Measurements from ENCODE around the gene NTN5. TPM values are rescaled to one million over a fixed set of nuclear protein-coding genes. Genes with fewer than 3 reads are reported as not detected.

The NTN5 gene
- total and polyA plus RNA-seq, 9 of the 15 experiments (the other 6 are each of a cell fraction or from before 2014, with no cell fraction given): not detected

DNA sequence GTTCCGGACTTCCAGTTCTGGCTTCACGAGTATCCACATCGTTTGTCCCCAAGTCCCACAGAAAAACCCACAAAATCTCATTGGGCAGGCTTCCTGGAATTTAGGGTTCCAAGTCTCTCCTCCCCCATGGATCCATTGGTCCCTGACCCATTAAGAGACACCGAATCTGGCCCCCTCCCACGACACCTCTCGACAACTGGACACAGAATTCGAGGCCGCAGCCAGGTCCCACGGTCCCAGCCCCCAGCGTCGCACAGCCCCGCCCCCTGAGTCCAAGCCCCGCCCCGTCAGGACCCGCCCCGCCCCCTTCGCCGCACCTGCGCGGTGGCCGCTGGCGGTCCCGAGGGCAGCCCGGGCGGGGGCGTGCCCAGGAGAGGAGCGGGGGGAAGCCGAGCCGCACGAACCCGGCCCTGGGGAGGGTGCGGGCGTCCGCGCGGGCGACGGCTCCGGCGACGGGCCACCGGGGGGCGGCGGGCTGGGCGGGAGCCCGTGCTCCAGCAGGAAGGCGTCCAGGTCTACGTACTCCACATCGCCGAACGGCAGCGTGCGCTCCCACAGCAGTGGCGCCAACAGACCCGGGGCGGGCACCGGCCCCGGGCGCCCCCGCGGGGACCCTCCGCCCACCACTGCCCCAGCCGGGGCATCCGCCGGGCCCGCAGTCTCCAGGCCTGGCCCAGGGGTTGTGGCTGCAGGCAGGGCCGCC, 37.4 kb downstream of the NTN5 start (continued):
- TF ChIP-seq, protein P1, sequence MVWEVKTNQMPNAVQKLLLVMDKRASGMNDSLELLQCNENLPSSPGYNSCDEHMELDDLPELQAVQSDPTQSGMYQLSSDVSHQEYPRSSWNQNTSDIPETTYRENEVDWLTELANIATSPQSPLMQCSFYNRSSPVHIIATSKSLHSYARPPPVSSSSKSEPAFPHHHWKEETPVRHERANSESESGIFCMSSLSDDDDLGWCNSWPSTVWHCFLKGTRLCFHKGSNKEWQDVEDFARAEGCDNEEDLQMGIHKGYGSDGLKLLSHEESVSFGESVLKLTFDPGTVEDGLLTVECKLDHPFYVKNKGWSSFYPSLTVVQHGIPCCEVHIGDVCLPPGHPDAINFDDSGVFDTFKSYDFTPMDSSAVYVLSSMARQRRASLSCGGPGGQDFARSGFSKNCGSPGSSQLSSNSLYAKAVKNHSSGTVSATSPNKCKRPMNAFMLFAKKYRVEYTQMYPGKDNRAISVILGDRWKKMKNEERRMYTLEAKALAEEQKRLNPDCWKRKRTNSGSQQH (CRISPR knock-in tag; IDR thresholded peaks at IDR 0.05): no peak
- TF ChIP-seq, protein P2, sequence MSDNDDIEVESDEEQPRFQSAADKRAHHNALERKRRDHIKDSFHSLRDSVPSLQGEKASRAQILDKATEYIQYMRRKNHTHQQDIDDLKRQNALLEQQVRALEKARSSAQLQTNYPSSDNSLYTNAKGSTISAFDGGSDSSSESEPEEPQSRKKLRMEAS (CRISPR knock-in tag; IDR thresholded peaks at IDR 0.05): no peak
- TF ChIP-seq MCM2 (IDR thresholded peaks at IDR 0.05; ENCODE audit: low read depth): no peak
- TF ChIP-seq ZBED1 (IDR thresholded peaks at IDR 0.05): no peak
- TF ChIP-seq MYNN (IDR thresholded peaks at IDR 0.05): no peak
- TF ChIP-seq MYNN (CRISPR knock-in tag; IDR thresholded peaks at IDR 0.05): no peak
- TF ChIP-seq NRF1 (conservative IDR thresholded peaks at IDR 0.05 in 1 of 2, IDR thresholded peaks at IDR 0.05 in 1 of 2): peak; percentile 80 to 81
- TF ChIP-seq, protein P3, sequence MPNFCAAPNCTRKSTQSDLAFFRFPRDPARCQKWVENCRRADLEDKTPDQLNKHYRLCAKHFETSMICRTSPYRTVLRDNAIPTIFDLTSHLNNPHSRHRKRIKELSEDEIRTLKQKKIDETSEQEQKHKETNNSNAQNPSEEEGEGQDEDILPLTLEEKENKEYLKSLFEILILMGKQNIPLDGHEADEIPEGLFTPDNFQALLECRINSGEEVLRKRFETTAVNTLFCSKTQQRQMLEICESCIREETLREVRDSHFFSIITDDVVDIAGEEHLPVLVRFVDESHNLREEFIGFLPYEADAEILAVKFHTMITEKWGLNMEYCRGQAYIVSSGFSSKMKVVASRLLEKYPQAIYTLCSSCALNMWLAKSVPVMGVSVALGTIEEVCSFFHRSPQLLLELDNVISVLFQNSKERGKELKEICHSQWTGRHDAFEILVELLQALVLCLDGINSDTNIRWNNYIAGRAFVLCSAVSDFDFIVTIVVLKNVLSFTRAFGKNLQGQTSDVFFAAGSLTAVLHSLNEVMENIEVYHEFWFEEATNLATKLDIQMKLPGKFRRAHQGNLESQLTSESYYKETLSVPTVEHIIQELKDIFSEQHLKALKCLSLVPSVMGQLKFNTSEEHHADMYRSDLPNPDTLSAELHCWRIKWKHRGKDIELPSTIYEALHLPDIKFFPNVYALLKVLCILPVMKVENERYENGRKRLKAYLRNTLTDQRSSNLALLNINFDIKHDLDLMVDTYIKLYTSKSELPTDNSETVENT (CRISPR knock-in tag; IDR thresholded peaks at IDR 0.05): no peak
- peak in 1 of 2 experiments; percentile 42; a peak in 1 of 4 replicates for TF ChIP-seq ZNF639 (CRISPR knock-in tag; conservative IDR thresholded peaks at IDR 0.05 in 1 of 2, IDR thresholded peaks at IDR 0.05 in 1 of 2)
- TF ChIP-seq CTCF (IDR thresholded peaks at IDR 0.05 in 2 of 3, conservative IDR thresholded peaks at IDR 0.05 in 1 of 3; ENCODE audit: insufficient read depth in 2 of 3, low read depth in 1 of 3, low read length in 3 of 3): 0 out of 6 replicates have a peak, but pooled peaks of 1 of the 3 experiments have one; percentile 7
- TF ChIP-seq CCNT2 (IDR thresholded peaks at IDR 0.05; ENCODE audit: borderline replicate concordance, extremely low read depth, insufficient read length, low read depth, low read length): peak; percentile 25
- TF ChIP-seq, protein P4, sequence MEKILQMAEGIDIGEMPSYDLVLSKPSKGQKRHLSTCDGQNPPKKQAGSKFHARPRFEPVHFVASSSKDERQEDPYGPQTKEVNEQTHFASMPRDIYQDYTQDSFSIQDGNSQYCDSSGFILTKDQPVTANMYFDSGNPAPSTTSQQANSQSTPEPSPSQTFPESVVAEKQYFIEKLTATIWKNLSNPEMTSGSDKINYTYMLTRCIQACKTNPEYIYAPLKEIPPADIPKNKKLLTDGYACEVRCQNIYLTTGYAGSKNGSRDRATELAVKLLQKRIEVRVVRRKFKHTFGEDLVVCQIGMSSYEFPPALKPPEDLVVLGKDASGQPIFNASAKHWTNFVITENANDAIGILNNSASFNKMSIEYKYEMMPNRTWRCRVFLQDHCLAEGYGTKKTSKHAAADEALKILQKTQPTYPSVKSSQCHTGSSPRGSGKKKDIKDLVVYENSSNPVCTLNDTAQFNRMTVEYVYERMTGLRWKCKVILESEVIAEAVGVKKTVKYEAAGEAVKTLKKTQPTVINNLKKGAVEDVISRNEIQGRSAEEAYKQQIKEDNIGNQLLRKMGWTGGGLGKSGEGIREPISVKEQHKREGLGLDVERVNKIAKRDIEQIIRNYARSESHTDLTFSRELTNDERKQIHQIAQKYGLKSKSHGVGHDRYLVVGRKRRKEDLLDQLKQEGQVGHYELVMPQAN (IDR thresholded peaks at IDR 0.05; ENCODE audit: borderline replicate concordance): no peak
- no peak for TF ChIP-seq NR2F6 (CRISPR knock-in tag; IDR thresholded peaks at IDR 0.05)
